DND-41 (cell line): ENCODE results near the gene EFCAB11.

Experiments used
- CTCF ChIP-seq: IDR thresholded peaks from 2 replicates; pipeline ENCODE4 v1.5.1; 2012; ENCODE audit warnings: borderline replicate concordance, low read length, moderate library complexity, mild to moderate bottlenecking; ENCODE audit not compliant: poor library complexity, severe bottlenecking; ENCODE audit errors: extremely low read depth
- EZH2 ChIP-seq: IDR thresholded peaks from 3 replicates; pipeline ENCODE4 v1.6.1; 2012; ENCODE audit warnings: borderline replicate concordance, low read depth, mild to moderate bottlenecking, moderate library complexity, low read length, inconsistent platforms; ENCODE audit not compliant: severe bottlenecking

- TF ChIP-seq CTCF (no peak), EZH2 (no peak)
These were observed 84.9 kb downstream of the EFCAB11 start for GRCh38 chr14:89869606-89870005.
